Left lobe of liver (tissue), 2 donors: ENCODE results near the gene ALCAM. TPM values are rescaled to one million over a fixed set of nuclear protein-coding genes. Genes with fewer than 3 reads are reported as not detected.

ENCODE experiments used
- ATAC-seq: fragments of 200-7000 bp; cut with Tn5 transposase; one replicate; pipeline ENCODE4 v1.9.1; 2020; ENCODE audit warnings: mild to moderate bottlenecking, moderate library complexity
- DNase-seq: peaks from one replicate; pipeline ENCODE4 v3.0.0-alpha.2; 2020; ENCODE audit warnings: low spot score
- total RNA-seq: library from RNA; stranded (reverse); gene quantifications from one replicate; pipeline ENCODE4 v1.2.1, GENCODE V29; 2021
- donor health status: DM: no; HTN: no; CAD: no; lungs with moderate emphysema.
- donor health status: DM: no; HTN: yes; CAD: no.

ALCAM gene
- total RNA-seq, 1 donor from 2014 or later = 25.0 TPM

DNA sequence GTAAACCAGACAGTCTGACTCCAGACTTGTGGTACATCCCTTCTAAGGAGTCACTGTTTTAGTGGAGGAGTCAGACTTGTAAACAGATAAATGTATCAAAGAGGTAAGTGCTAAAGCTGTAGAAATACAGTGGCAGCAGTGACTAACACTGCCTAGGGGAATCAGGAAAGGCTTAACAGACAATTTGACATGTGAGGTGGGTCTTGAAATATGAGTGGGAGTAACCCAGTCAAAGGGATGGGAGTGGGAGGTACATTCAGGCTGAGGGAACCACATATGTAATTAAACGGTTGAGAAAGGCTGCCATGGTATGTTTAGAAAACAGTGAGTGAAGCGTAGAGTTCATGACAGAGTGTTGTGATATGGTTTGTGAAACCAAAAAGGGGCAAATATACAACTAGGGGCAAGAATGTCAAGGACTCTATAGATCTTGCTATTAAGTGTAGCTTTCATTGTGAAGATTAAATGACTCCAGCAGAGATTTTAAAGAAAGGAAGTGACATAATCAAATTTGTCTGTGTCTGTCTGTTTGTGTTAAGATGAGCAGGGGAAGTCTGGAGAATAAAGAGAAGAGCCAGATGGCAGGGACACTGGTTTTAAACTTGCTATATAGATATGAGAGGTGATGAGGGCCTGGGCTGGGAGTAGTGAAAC, 11.2 kb upstream of the ALCAM start:
- ATAC-seq = no peak
- DNase-seq = no peak

- no peak for DNase-seq
- ATAC-seq = no peak
Measured at GRCh38 chr3:105356396-105356795, 10.3 kb upstream of the ALCAM start.

- DNase-seq (no peak), ATAC-seq (no peak)
Measured at GRCh38 chr3:105356988-105357387, 9.7 kb upstream of the ALCAM start.

GRCh38 chr3:105359098-105359762, 7.5 kb upstream of the ALCAM start:
- ATAC-seq (no peak), DNase-seq (no peak)

DNA sequence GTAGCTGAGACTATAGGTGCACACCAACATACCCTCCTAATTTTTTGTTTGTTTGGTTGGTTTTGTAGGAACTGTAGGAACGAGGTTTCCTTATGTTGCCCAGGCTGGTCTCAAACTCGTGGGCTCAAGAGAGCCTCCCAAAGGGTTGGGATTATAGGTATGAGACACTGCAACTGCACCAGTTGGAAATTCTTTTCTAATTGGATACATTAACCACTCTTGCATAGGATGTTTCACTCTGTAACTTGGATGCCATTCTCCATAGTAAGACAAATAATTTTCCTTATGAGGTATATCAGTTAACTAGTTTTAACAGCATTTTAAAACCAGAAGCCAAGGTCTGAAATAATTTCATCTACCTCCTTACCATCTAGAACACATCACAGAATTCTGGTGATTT, 6.7 kb upstream of the ALCAM start:
- ATAC-seq = no peak
- DNase-seq = no peak

DNA sequence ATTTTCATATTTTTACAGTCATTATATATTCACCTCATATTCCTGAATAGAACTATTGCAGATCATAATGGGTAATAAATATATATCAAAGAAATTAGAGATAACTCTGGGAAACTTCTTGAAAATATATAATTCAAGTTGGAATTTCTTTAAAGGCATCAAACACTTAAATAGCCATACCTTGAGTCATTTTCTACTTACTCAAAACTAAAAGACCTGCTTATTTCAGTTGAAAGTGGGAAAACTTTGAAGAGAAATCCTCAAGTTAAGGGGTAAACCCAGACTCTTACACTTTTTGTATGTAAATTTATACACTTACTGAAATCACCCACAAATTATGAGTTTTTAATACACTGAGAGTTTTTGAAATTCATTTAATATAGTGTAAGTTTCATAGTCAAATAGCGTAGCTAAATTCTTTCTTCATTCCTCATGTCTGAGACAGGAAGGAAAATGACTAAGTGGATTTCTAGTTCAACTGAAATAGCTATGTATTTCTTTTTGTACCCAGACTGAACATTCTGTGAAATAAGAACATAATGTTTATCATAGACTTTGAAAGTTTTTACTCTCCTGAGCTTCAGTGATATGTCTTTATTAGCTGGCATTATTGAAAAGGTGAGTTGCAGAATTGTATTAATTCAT, 4.6 kb upstream of the ALCAM start:
- ATAC-seq (no peak), DNase-seq (no peak)

- DNase-seq = no peak
- ATAC-seq = no peak
Measured at GRCh38 chr3:105364128-105364527, 2.6 kb upstream of the ALCAM start.

DNA sequence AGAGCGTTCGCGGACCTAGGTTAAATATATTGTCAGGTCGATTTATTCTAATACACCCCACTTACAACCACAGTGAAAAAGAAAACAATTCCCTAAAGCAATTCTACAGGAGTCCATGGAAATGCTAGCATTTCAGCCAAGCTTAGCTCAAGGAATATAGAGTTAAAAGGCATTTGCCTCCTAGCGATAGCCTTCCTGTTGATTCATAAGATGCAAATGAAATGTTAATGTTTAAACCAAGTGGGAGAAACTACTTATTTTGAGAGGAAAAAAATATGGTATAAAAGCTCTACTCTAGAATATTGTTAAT, 1.7 kb upstream of the ALCAM start:
- ATAC-seq (no peak), DNase-seq (no peak)

GRCh38 chr3:105365391-105366325, 1.1 kb upstream of the ALCAM start:
- DNase-seq (no peak), ATAC-seq (no peak)

DNA sequence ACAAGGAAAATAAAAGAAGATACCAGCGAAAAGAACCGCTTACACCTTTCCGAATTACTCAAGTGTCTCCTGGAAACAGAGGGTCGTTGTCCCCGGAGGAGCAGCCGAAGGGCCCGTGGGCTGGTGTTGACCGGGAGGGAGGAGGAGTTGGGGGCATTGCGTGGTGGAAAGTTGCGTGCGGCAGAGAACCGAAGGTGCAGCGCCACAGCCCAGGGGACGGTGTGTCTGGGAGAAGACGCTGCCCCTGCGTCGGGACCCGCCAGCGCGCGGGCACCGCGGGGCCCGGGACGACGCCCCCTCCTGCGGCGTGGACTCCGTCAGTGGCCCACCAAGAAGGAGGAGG, 325 bp downstream of the ALCAM start:
- peak; percentile 27 for ATAC-seq
- peak; percentile 52 for DNase-seq

DNA sequence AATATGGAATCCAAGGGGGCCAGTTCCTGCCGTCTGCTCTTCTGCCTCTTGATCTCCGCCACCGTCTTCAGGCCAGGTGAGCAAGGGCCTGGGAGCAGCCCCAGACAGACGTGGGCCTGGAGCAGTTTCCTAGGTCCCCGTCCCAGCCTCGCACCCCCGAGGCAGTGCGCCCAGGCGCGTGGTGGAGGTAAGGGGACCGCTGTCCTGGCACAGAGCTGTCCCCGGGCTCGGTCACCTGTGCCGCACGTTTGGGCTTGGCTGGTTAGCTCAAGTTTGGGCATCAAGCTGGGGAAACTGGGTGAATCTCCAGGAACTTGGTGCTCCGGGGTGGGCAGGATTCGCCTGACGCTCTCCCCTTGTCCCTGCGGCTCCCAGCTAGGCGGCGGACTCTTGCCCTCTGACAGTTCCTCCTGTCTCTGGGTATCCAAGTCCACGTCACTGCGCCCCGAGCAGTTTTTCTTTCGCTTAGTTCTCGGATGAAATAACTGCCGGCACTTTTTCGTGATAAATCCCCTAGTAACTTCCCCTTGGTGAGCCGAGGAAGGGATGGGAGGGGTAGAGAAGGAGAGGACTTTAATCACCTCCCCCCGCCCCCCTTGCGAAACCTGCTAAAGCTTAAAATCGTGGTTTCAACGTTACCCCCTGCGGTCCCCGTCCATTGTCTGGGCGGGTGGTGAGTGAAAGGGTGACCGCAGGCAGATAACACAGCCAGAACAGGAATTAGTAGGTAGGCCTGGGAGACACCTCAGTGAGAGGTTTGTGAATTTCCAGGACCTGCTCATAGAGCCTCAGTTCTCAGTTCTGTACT, 901 bp downstream of the ALCAM start:
- ATAC-seq (peak; percentile 60), DNase-seq (peak; percentile 82)

DNA sequence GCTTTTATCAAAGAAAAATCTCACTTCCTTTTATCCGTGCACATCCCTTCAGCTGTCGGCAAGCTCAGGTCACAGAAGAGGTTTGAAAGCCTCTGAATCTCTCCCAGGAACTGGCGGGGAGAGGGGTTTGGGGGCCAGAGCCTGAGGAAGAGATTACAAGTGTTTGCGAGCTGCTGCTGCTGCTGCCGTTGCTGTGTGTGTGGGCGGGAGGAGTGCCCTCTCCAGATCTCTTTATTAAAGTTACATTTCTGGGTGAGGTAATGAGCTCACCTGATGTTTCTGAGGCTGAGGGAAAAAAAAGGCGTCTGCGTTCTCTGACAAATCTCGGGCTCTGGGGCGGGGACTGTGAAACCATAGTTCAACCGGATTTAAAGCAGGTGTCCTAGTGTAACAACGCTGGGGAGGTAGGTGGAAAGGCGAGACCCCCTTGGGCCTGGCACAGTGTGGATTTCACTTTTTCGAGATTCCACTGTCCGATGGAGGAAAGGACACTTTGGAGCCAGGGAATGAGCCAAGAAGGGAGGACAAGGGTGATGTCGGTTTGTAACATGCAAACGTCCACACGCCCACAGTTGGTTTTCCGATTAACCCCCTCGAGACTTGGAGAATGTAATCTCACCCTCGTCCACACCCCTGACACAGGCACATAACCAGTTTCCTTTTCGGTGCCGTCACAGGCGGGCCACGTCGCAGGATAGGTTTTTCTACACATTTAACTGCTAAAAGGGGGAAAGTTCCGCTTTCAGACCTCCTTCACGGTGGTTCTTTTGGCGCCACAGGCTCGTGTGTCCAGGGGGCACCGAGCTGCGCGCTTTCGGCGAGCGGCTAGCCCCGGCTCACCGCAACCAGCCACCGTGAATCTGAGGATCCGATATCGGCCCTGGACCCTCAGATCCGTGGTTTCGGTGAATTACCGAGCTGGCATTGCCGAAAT, 2.1 kb downstream of the ALCAM start:
- peak; percentile 37 for ATAC-seq
- DNase-seq = peak; percentile 70

GRCh38 chr3:105369500-105370371, 3.0 kb downstream of the ALCAM start:
- peak; percentile 35 for ATAC-seq
- peak; percentile 86 for DNase-seq

- DNase-seq = no peak
- no peak for ATAC-seq
Measured at GRCh38 chr3:105373383-105373782, 6.7 kb downstream of the ALCAM start.

DNA sequence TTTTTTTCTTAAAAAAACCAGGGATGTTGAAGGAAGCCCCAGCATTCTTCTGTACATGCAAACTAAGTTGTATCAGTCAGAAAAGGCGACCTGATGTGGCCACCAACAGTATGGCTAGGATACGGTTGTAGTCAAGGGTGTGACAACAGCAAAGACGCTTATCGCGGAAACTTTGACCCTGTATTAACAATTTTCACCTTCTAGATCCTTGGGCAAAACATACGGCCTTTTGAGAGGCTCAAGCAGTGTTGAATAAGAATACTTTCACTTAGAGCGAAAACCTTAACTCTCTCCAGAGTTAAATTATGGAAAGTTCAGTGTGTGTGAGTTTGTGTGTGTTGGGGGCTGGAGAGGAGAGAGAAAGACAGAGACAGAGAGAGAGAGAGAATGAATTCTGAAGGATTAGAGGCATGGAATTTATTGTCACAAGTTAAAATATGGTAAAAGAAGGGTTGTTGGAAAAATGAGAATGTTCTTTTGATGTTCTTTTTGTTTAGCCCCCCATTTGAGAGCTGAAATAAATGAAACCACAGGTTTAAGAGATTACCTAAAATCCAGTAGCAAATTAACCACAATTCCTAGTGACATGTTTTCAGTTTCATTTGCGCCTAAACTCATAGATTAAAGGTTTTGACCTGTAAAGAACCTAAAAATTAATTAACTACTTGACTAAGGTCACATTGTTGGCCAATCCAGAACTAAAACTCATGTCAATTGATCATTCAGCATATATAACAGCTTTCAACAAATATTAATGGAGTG, 9.2 kb downstream of the ALCAM start:
- ATAC-seq = no peak
- DNase-seq = no peak

DNA sequence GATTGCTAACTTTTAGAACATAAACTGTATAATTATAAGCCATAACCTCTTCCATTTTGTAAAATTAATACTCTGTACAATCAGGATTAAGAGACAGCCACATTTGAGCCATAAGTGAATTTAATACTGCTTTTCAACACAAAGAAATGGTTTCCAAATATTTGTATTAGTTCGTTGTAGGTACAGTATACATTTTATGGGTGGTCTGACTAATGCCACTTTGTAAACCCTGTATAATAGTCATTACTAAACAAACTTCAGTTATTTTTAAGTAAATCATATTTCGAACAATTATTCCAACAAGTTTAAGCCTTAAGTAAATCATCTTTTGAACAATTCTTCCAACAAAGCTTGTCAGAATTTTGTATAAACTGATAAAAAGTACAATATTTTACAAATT, 11.0 kb downstream of the ALCAM start:
- ATAC-seq (no peak), DNase-seq (no peak)

DNA sequence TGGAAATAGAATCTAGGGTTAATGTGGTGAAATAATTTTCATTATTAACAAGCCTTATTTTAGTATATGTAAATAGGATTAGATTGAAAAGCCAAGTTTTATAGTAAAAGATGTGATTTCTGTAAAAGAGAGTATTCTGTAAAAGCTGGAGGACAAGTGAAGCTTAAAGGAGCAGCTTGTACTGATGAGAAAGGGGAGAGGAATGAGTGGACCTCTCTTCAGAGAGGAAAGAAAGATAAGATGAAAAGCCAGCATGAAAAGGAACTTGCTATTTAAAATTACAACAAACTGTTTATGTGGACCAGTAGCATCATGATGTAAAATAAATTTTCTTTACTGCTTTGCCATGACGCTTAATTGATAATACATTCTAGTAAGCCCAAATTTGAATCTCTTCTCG, 18.5 kb downstream of the ALCAM start:
- no peak for ATAC-seq
- DNase-seq = no peak
